WTC11 (cell line): Measurements from ENCODE around the gene TTI1. TPM values are rescaled to one million over a fixed set of nuclear protein-coding genes. Genes with fewer than 3 reads are reported as not detected.
"Not testable (repeated sequence)": the region's sequence is repeated elsewhere in the genome, so short reads cannot be mapped to it uniquely, and the experiment has no call there.

Experiments
- ATAC-seq: fragments of 200-7000 bp; cut with Tn5 transposase; 2 replicates; pipeline ENCODE4 v1.10.0; 2021; ENCODE audit warnings: mild to moderate bottlenecking, moderate library complexity
- CTCF ChIA-PET: fragments of 300-600 bp; sonication (Branson Sonifier 250); formaldehyde crosslinking; loops from one replicate; lab custom pipeline; 2021; ENCODE audit warnings: antibody characterized with exemption; lab: Charles Lee
- POLR2A ChIA-PET: fragments of 350-600 bp; sonication (Branson Sonifier 250); formaldehyde crosslinking; loops from one replicate; lab custom pipeline; 2021; ENCODE audit warnings: antibody characterized with exemption; lab: Charles Lee
- DNase-seq: peaks from one replicate; pipeline ENCODE4 v3.0.0; 2021; ENCODE audit warnings: low spot score
- H3K27ac Mint-ChIP-seq: 2 replicates; pipeline ENCODE4 v1.8.0; 2021; ENCODE audit warnings: mixed read lengths
- H3K27me3 Mint-ChIP-seq: 2 replicates; pipeline ENCODE4 v1.8.0; 2021; ENCODE audit warnings: low read depth, mild to moderate bottlenecking, moderate library complexity, mixed read lengths
- H3K36me3 Mint-ChIP-seq: 2 replicates; pipeline ENCODE4 v1.8.0; 2021; ENCODE audit warnings: mixed read lengths
- H3K4me1 Mint-ChIP-seq: 2 replicates; pipeline ENCODE4 v1.8.0; 2022; ENCODE audit warnings: mixed read lengths
- H3K4me3 Mint-ChIP-seq: 2 replicates; pipeline ENCODE4 v1.8.0; 2021; ENCODE audit warnings: mild to moderate bottlenecking, moderate library complexity, mixed read lengths
- H3K9me3 Mint-ChIP-seq: 2 replicates; pipeline ENCODE4 v1.8.0; 2021; ENCODE audit warnings: mixed read lengths
- EMX1 ChIP-seq: fragments of 250-450 bp; sonication (Bioruptor Pico); IDR thresholded peaks from 2 replicates; pipeline ENCODE4 v1.8.0; 2021; ENCODE audit warnings: mild to moderate bottlenecking
- JAZF1 ChIP-seq: fragments of 250-450 bp; sonication (Bioruptor Pico); IDR thresholded peaks from 2 replicates; pipeline ENCODE4 v1.9.0; 2021; ENCODE audit warnings: moderate library complexity, mild to moderate bottlenecking, inconsistent platforms
- NFATC4 ChIP-seq: fragments of 250-450 bp; sonication (Bioruptor Pico); IDR thresholded peaks from 2 replicates; pipeline ENCODE4 v1.9.0; 2021; ENCODE audit warnings: mild to moderate bottlenecking
- NFE2L1 ChIP-seq: sonication (generic); formaldehyde crosslinking; IDR thresholded peaks from 2 replicates; pipeline ENCODE4 v1.8.1; 2023; ENCODE audit warnings: missing genetic modification reagents
- RELA ChIP-seq: sonication (generic); formaldehyde crosslinking; IDR thresholded peaks from 2 replicates; pipeline ENCODE4 v1.8.1; 2022; ENCODE audit warnings: missing genetic modification reagents, mild to moderate bottlenecking, borderline replicate concordance
- SMAD4 ChIP-seq: sonication (generic); formaldehyde crosslinking; IDR thresholded peaks from 2 replicates; pipeline ENCODE4 v1.8.0; 2022; ENCODE audit warnings: mild to moderate bottlenecking, missing genetic modification reagents
- TP53 ChIP-seq: sonication (generic); formaldehyde crosslinking; IDR thresholded peaks from 2 replicates; pipeline ENCODE4 v1.8.1; 2023; ENCODE audit warnings: mild to moderate bottlenecking, missing genetic modification reagents
- ZNF232 ChIP-seq: sonication (generic); formaldehyde crosslinking; IDR thresholded peaks from 2 replicates; pipeline ENCODE4 v1.8.0; 2022; ENCODE audit warnings: mild to moderate bottlenecking, missing genetic modification reagents
- ZNF317 ChIP-seq: sonication (generic); formaldehyde crosslinking; IDR thresholded peaks from 2 replicates; pipeline ENCODE4 v1.8.1; 2023; ENCODE audit warnings: low read depth, mild to moderate bottlenecking, moderate library complexity, missing genetic modification reagents, borderline replicate concordance
- ZNF396 ChIP-seq: fragments of 250-450 bp; sonication (Bioruptor Pico); IDR thresholded peaks from 2 replicates; pipeline ENCODE4 v1.8.0; 2021; ENCODE audit warnings: mild to moderate bottlenecking, moderate library complexity, borderline replicate concordance
- ZNF423 ChIP-seq: fragments of 250-450 bp; sonication (Bioruptor Pico); IDR thresholded peaks from 2 replicates; pipeline ENCODE4 v2.1.2; 2022; ENCODE audit warnings: mild to moderate bottlenecking, moderate library complexity
- total RNA-seq: library from RNA; stranded (reverse); gene quantifications from 3 replicates; pipeline ENCODE4 v1.2.3, GENCODE V29; 2021
- TF ChIP-seq, protein P1 (sequence below): sonication (generic); formaldehyde crosslinking; IDR thresholded peaks from 2 replicates; pipeline ENCODE4 v1.8.1; 2023; ENCODE audit warnings: mild to moderate bottlenecking, missing genetic modification reagents, borderline replicate concordance
- TF ChIP-seq, protein P2 (sequence below): fragments of 250-450 bp; sonication (Bioruptor Pico); IDR thresholded peaks from 2 replicates; pipeline ENCODE4 v1.8.0; 2021; ENCODE audit warnings: mild to moderate bottlenecking
- TF ChIP-seq, protein P3 (sequence below): sonication (generic); formaldehyde crosslinking; IDR thresholded peaks from 2 replicates; pipeline ENCODE4 v1.8.0; 2022; ENCODE audit warnings: missing genetic modification reagents
- TF ChIP-seq, protein P4 (sequence below): sonication (generic); formaldehyde crosslinking; conservative IDR thresholded peaks from 2 replicates; pipeline ENCODE4 v1.8.1; 2022; ENCODE audit warnings: mild to moderate bottlenecking, missing genetic modification reagents

Gene TTI1
- total RNA-seq, 1 experiment from 2014 or later: 43.5 TPM

DNA sequence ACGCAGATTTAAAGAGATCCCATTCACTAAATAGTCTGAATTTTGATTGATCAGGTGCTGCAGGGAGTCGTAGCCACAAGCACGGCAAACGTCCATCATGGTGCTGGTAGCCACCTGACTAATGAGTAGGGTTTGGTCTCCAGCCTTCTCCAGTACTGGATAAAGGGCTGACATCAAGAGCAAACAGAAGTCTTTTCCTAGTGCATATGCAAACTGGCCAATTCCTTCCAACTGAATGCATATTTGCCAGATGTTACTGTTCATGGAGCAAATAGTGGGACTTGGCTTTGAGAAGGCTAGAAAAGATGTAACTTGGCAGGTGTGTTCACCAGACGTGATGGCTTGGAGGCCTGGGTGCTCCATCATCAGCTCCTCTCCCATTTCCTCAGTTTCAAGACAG lies 21.6 kb downstream of the TTI1 start (continued):
- TF ChIP-seq, protein P1, sequence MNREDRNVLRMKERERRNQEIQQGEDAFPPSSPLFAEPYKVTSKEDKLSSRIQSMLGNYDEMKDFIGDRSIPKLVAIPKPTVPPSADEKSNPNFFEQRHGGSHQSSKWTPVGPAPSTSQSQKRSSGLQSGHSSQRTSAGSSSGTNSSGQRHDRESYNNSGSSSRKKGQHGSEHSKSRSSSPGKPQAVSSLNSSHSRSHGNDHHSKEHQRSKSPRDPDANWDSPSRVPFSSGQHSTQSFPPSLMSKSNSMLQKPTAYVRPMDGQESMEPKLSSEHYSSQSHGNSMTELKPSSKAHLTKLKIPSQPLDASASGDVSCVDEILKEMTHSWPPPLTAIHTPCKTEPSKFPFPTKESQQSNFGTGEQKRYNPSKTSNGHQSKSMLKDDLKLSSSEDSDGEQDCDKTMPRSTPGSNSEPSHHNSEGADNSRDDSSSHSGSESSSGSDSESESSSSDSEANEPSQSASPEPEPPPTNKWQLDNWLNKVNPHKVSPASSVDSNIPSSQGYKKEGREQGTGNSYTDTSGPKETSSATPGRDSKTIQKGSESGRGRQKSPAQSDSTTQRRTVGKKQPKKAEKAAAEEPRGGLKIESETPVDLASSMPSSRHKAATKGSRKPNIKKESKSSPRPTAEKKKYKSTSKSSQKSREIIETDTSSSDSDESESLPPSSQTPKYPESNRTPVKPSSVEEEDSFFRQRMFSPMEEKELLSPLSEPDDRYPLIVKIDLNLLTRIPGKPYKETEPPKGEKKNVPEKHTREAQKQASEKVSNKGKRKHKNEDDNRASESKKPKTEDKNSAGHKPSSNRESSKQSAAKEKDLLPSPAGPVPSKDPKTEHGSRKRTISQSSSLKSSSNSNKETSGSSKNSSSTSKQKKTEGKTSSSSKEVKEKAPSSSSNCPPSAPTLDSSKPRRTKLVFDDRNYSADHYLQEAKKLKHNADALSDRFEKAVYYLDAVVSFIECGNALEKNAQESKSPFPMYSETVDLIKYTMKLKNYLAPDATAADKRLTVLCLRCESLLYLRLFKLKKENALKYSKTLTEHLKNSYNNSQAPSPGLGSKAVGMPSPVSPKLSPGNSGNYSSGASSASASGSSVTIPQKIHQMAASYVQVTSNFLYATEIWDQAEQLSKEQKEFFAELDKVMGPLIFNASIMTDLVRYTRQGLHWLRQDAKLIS (CRISPR knock-in tag): no peak
- TF ChIP-seq ZNF396 (CRISPR knock-in tag) (no peak), TP53 (no peak), ZNF232 (CRISPR knock-in tag) (no peak), ZNF423 (no peak), ZNF317 (CRISPR knock-in tag) (no peak), RELA (CRISPR knock-in tag) (no peak), NFE2L1 (CRISPR knock-in tag) (no peak), NFATC4 (CRISPR knock-in tag) (no peak), JAZF1 (CRISPR knock-in tag) (no peak)
- TF ChIP-seq, protein P2, sequence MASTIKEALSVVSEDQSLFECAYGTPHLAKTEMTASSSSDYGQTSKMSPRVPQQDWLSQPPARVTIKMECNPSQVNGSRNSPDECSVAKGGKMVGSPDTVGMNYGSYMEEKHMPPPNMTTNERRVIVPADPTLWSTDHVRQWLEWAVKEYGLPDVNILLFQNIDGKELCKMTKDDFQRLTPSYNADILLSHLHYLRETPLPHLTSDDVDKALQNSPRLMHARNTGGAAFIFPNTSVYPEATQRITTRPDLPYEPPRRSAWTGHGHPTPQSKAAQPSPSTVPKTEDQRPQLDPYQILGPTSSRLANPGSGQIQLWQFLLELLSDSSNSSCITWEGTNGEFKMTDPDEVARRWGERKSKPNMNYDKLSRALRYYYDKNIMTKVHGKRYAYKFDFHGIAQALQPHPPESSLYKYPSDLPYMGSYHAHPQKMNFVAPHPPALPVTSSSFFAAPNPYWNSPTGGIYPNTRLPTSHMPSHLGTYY (CRISPR knock-in tag): no peak

DNA sequence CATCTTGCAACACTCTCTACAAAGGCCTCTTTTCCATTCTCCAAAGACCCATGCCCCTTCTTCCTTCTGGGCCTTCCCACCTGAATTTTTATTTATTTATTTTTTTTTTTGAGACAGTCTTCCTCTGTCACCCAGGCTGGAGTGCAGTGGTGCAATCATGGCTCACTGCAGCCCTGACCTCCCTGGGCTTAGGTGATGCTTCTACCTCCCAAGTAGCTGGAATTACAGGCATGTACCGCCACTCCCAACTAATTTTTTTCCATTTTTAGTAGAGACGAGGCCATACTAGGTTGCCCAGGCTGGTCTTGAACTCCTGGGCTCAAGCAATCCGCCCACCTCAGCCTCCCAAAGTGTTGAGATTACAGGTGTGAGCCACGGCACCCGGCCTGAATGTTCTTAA lies 23.8 kb downstream of the TTI1 start:
- H3K36me3 Mint-ChIP-seq: peaks cover 38% of the 10 kb centered on the region

DNA sequence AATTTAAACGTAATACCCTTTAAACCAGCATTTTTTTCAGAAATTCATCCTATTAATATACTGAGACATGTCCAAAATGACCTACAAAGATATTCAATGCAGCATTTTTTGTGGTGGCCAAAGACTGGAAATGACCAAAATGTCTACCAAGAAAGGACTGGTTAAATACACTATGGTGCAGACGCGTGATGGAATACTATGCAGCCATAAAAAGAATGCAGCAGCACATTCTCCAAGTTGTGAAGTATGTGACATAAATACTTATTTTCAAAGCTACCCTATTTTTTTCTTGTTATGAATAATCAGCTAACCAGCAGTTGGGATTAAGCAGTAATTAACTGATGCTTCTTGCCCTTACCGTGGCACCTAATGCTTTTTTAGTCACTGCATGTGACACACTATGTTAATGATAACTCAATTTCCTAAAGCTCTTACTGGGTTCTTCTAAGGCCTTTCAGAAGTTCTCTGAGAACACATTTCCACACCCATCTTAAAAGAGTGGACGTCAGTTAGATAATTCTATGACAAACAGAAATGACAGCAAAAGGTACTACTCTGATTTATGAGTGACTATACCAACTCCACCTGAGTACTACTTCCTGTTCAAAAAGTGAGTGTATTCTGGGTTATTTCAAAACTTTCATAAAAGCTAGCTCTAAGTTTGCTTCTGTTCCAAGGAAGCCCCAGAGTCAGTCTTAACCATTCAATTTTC lies 24.9 kb downstream of the TTI1 start:
- POLR2A ChIA-PET: no interaction called here
- Mint-ChIP-seq H3K4me1 (no peaks in the 10 kb centered on the region), H3K4me3 (no peak overlapping the region), H3K9me3 (no peaks in the 10 kb centered on the region), H3K27ac (no peak overlapping the region), H3K27me3 (no peaks in the 10 kb centered on the region), H3K36me3 (peaks cover 39% of the 10 kb centered on the region)
- TF ChIP-seq, protein P3, sequence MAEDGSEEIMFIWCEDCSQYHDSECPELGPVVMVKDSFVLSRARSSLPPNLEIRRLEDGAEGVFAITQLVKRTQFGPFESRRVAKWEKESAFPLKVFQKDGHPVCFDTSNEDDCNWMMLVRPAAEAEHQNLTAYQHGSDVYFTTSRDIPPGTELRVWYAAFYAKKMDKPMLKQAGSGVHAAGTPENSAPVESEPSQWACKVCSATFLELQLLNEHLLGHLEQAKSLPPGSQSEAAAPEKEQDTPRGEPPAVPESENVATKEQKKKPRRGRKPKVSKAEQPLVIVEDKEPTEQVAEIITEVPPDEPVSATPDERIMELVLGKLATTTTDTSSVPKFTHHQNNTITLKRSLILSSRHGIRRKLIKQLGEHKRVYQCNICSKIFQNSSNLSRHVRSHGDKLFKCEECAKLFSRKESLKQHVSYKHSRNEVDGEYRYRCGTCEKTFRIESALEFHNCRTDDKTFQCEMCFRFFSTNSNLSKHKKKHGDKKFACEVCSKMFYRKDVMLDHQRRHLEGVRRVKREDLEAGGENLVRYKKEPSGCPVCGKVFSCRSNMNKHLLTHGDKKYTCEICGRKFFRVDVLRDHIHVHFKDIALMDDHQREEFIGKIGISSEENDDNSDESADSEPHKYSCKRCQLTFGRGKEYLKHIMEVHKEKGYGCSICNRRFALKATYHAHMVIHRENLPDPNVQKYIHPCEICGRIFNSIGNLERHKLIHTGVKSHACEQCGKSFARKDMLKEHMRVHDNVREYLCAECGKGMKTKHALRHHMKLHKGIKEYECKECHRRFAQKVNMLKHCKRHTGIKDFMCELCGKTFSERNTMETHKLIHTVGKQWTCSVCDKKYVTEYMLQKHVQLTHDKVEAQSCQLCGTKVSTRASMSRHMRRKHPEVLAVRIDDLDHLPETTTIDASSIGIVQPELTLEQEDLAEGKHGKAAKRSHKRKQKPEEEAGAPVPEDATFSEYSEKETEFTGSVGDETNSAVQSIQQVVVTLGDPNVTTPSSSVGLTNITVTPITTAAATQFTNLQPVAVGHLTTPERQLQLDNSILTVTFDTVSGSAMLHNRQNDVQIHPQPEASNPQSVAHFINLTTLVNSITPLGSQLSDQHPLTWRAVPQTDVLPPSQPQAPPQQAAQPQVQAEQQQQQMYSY (CRISPR knock-in tag): no peak
- TF ChIP-seq EMX1 (CRISPR knock-in tag) (no peak), JAZF1 (CRISPR knock-in tag) (no peak), SMAD4 (CRISPR knock-in tag) (no peak)
- TF ChIP-seq, protein P4, sequence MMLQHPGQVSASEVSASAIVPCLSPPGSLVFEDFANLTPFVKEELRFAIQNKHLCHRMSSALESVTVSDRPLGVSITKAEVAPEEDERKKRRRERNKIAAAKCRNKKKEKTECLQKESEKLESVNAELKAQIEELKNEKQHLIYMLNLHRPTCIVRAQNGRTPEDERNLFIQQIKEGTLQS (CRISPR knock-in tag): no peak
- DNase-seq (no peak), ATAC-seq (no peak)
- CTCF ChIA-PET: interaction anchor here (1.4 kb wide), 1 partner anchor 15 kb away, joined by 4 read pairs; no protein-coding TSS in a partner anchor

More for the DNA sequence above, 23.8 kb downstream of the TTI1 start:
- POLR2A ChIA-PET, H3K9me3 Mint-ChIP-seq, DNase-seq, H3K4me1 Mint-ChIP-seq, H3K27ac Mint-ChIP-seq, ATAC-seq, H3K4me3 Mint-ChIP-seq, H3K27me3 Mint-ChIP-seq: not testable (repeated sequence)
- CTCF ChIA-PET: interaction anchor here (1.0 kb wide), 1 partner anchor 17 kb away, joined by 4 read pairs; no protein-coding TSS in a partner anchor
